Common myeloid progenitor, CD34-positive (primary cell): ENCODE measurements around the gene SHISAL2A. TPM values are rescaled to one million over a fixed set of nuclear protein-coding genes. Genes with fewer than 3 reads are reported as not detected.

Source experiments
- CTCF ChIA-PET: fragments of 350-600 bp; sonication (Branson Sonifier 250); formaldehyde crosslinking; loops from one replicate; lab custom pipeline; 2021; ENCODE audit warnings: antibody characterized with exemption; lab: Charles Lee
- POLR2A ChIA-PET: fragments of 350-600 bp; sonication (Branson Sonifier 250); formaldehyde crosslinking; loops from one replicate; lab custom pipeline; 2021; ENCODE audit warnings: antibody characterized with exemption; lab: Charles Lee
- DNase-seq, 3 donors: peaks; one replicate each; pipeline versions ENCODE4 v3.0.0 to v3.0.0-alpha.2; 2013
- H3K27ac ChIP-seq, 2 experiments: 1 replicate in 1 of 2; 2 replicates in 1 of 2; pipeline ENCODE4 v1.7.0; 2013; ENCODE audit warnings: inconsistent platforms in 2 of 2, low read length in 2 of 2, mild to moderate bottlenecking in 2 of 2, low read depth in 1 of 2, moderate library complexity in 1 of 2; ENCODE audit not compliant: severe bottlenecking in 2 of 2, insufficient read depth in 1 of 2, poor library complexity in 1 of 2
- H3K27me3 ChIP-seq, 5 experiments: replicated peaks in 2 of 5; 1 replicate in 3 of 5; 2 replicates in 2 of 5; pipeline versions ENCODE4 v1.6.1 to v1.7.0; 2013; ENCODE audit warnings: low read length in 4 of 5, mild to moderate bottlenecking in 2 of 5, moderate library complexity in 2 of 5, inconsistent platforms in 1 of 5; ENCODE audit not compliant: insufficient read depth in 5 of 5, control insufficient read depth in 4 of 5
- H3K36me3 ChIP-seq, 4 experiments: 1 replicate in 2 of 4; 2 replicates in 2 of 4; pipeline versions ENCODE4 v1.6.1 to v1.7.0; 2013; ENCODE audit warnings: low read length in 3 of 4, control low read depth in 1 of 4, mild to moderate bottlenecking in 1 of 4; ENCODE audit not compliant: control insufficient read depth in 4 of 4, insufficient read depth in 4 of 4
- H3K4me1 ChIP-seq, 4 experiments: 1 replicate in 3 of 4; 2 replicates in 1 of 4; pipeline versions ENCODE4 v1.6.1 to v1.7.1; 2013; ENCODE audit warnings: low read length in 3 of 4, mild to moderate bottlenecking in 3 of 4, control low read depth in 1 of 4, inconsistent platforms in 1 of 4, moderate library complexity in 1 of 4; ENCODE audit not compliant: control insufficient read depth in 4 of 4, insufficient read depth in 4 of 4; ENCODE audit errors: control extremely low read depth in 1 of 4
- H3K4me3 ChIP-seq, 7 experiments: 1 replicate in 4 of 7; 2 replicates in 3 of 7; pipeline versions ENCODE4 v1.5.1 to v1.7.0; 2013; ENCODE audit warnings: mild to moderate bottlenecking in 7 of 7, low read length in 6 of 7, moderate library complexity in 6 of 7, inconsistent platforms in 2 of 7, low read depth in 2 of 7, control low read depth in 1 of 7; ENCODE audit not compliant: insufficient read depth in 4 of 7, control insufficient read depth in 1 of 7; ENCODE audit errors: extremely low read depth in 1 of 7
- H3K9me3 ChIP-seq, 5 experiments: 1 replicate in 4 of 5; 2 replicates in 1 of 5; pipeline versions ENCODE4 v1.6.1 to v1.7.1; 2013; ENCODE audit warnings: low read length in 4 of 5, mild to moderate bottlenecking in 2 of 5, inconsistent platforms in 1 of 5, low read depth in 1 of 5, moderate library complexity in 1 of 5; ENCODE audit not compliant: control insufficient read depth in 4 of 5, insufficient read depth in 2 of 5; ENCODE audit errors: control extremely low read depth in 1 of 5
- WGBS: methylation state at CpG from one replicate; pipeline ENCODE4 v1.1.5; 2013; ENCODE audit not compliant: insufficient coverage; 5-methylcytosine and 5-hydroxymethylcytosine counted together
- polyA plus RNA-seq: library from polyadenylated mRNA; unstranded; fragments of 120-200 nt; gene quantifications from one replicate; pipeline ENCODE4 v1.2.1, GENCODE V29; 2013

SHISAL2A gene
- 0.29 TPM for polyA plus RNA-seq

DNA sequence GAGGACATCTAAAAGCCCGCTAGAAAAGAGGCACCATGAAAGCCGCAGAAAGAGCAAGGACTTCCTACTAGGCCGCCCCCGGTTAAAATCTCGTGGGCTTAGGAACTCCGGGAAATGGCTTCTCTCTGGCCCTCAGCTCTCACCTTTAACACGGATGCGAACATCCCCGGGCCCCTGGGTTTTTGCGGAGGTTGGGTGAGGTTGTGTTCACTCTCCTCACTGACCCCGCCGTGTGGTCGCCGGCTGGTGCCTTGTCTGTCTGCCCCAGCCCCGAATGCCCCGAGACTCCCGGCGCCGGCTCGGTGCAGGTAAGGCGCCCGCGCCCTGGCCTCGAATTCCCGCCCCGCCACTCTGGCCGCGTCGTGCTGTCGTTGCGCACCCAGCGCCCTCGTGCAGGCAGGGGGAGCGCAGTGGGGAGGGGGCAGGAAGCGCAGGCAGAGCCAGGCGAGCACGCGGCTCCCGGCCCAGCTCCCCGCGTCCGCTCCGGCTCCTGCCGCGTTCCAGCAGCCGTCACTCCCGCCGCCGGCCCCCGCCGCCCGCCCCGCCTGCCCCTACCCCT is at the start of gene SHISAL2A:
TSS of gene SHISAL2A (plus strand) at position 437 of the 559 bp plus-strand sequence. CDS start 326 bp downstream, outside the sequence.
- DNase-seq = peak in 2 of 3 donors; percentile 55 to 74
- WGBS = 6% methylated on average over 25 of the region's 53 CpGs
- Histone ChIP-seq H3K9me3 (peaks cover 0 to 9% (median 0%) of the 10 kb centered on the region in 5 experiments), H3K27me3 (peaks cover 0 to 38% (median 18%) of the 10 kb centered on the region in 5 experiments), H3K4me1 (peaks cover 2 to 25% (median 14%) of the 10 kb centered on the region in 4 experiments), H3K36me3 (no peaks in the 10 kb centered on the region), H3K27ac (no peak within 1 kb of the TSS), H3K4me3 (peak within 1 kb of the TSS; percentile 10 to 59 (median 45))
- ChIA-PET CTCF (interaction anchor here (0.7 to 2.2 kb wide), 3 partner anchors 25 to 46 kb away, joined by 3 to 5 read pairs (median 3); no protein-coding TSS in a partner anchor), POLR2A (no interaction called here)

DNA sequence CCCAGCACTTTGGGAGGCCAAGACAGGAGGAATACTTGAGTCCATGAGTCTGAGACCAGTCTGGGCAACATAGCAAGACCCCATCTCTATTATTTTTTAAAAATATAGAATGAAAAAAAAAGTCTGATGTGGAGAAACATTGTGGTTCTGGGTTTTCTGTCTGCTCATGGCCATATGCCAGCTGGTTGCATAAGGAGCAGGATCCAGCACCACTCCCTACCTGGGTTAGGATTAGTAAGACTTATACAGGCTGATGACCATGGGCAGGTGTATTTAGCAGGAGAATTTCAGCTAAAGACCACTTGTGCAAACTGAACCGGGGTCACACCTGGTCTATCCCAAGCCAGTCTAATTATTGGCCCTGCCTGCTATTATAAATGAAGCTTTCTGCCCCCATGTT is 47.5 kb upstream of the SHISAL2A start:
- no peak overlapping the region for H3K4me3 ChIP-seq
- no peaks in the 10 kb centered on the region for H3K9me3 ChIP-seq
- no peaks in the 10 kb centered on the region for H3K36me3 ChIP-seq
- no peaks in the 10 kb centered on the region for H3K27me3 ChIP-seq
- CTCF ChIA-PET = interaction anchor here (1.1 kb wide), 1 partner anchor 9 kb away, joined by 3 read pairs; no protein-coding TSS in a partner anchor
- no peak for DNase-seq
- POLR2A ChIA-PET = interaction anchor here (0.6 kb wide), 1 partner anchor 172 kb away, joined by 3 read pairs; no protein-coding TSS in a partner anchor
- WGBS = no CpG with 5 or more reads among the region's 1 CpG
- H3K4me1 ChIP-seq = peaks cover 0 to 13% (median 5%) of the 10 kb centered on the region in 4 experiments
- H3K27ac ChIP-seq = no peak overlapping the region

DNA sequence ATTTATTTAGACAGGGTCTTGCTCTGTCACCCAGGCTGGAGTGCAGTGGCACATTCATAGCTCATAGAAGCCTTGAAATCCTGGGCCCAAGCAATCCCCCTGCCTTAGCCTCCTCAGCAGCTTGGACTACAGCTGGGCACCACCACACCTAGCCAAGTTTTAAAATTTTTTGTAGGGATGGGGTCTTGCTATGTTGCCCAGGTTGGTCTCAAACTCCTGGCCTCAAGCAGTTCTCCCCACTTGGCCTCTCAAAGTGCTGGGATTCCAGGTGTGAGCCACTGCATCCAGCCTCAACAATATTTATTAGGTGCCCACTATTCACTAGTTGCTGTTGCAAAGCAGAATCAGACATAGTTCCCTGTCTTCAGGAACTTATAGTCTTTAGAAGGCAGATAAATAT is 44.9 kb upstream of the SHISAL2A start:
- CTCF ChIA-PET = interaction anchor here (1.0 kb wide), 1 partner anchor 18 kb away, joined by 3 read pairs; no protein-coding TSS in a partner anchor

DNA sequence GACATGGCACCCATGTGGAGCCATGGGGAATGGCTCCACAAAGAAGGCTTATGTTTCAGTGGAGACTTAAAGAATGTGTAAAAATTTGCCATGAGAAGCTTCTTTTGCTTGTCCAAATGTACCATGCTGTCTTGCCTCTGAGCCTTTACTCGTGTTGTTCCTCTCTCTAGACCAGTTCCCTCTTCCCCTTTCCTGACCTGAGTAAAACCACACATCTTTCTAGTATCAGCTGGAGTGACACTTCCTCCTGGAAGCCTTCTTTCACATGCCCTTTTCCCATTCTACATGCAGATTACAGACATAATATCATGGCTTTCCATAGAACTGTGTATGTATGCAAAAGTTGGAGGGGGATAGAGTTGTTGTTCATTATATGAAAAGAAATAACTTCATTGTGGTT is 44.4 kb upstream of the SHISAL2A start:
- peaks cover 0 to 10% (median 3%) of the 10 kb centered on the region in 4 experiments for H3K4me1 ChIP-seq
- H3K9me3 ChIP-seq = no peaks in the 10 kb centered on the region
- H3K4me3 ChIP-seq = no peak overlapping the region
- no peaks in the 10 kb centered on the region for H3K27me3 ChIP-seq
- WGBS = 7% methylated on average over 1 of the region's 1 CpG
- POLR2A ChIA-PET = no interaction called here
- peak in 1 of 3 donors; percentile 26 for DNase-seq
- CTCF ChIA-PET = interaction anchor here (1.0 kb wide), 1 partner anchor 18 kb away, joined by 3 read pairs; no protein-coding TSS in a partner anchor
- H3K36me3 ChIP-seq = no peaks in the 10 kb centered on the region
- no peak overlapping the region for H3K27ac ChIP-seq

More for the DNA sequence above, 44.9 kb upstream of the SHISAL2A start:
- no peaks in the 10 kb centered on the region for H3K9me3 ChIP-seq
- DNase-seq = no peak
- H3K4me3 ChIP-seq = no peak overlapping the region
- no peak overlapping the region for H3K27ac ChIP-seq
- POLR2A ChIA-PET = no interaction called here
- no peaks in the 10 kb centered on the region for H3K36me3 ChIP-seq
- peaks cover 0 to 10% (median 3%) of the 10 kb centered on the region in 4 experiments for H3K4me1 ChIP-seq
- H3K27me3 ChIP-seq = no peaks in the 10 kb centered on the region

DNA sequence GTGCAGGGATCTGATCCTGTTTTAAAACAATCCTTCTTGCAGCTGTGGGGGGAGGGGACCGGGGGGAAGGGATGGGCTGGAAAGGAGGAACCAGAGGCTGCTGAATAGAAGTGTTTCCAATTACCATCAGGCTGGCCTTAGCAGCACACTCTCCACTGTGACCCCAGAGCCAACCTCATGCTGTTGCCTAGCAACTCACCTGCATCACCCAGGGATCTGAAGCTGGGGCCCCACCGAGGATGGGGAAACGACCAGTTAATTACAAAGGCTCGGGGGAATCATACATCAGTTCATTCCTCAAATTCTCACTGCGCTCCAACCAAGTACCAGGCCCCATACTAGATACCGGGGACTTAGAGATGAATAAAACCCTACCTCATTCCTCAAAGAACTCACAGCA is 42.7 kb upstream of the SHISAL2A start:
- ChIA-PET CTCF (no interaction called here), POLR2A (no interaction called here)

DNA sequence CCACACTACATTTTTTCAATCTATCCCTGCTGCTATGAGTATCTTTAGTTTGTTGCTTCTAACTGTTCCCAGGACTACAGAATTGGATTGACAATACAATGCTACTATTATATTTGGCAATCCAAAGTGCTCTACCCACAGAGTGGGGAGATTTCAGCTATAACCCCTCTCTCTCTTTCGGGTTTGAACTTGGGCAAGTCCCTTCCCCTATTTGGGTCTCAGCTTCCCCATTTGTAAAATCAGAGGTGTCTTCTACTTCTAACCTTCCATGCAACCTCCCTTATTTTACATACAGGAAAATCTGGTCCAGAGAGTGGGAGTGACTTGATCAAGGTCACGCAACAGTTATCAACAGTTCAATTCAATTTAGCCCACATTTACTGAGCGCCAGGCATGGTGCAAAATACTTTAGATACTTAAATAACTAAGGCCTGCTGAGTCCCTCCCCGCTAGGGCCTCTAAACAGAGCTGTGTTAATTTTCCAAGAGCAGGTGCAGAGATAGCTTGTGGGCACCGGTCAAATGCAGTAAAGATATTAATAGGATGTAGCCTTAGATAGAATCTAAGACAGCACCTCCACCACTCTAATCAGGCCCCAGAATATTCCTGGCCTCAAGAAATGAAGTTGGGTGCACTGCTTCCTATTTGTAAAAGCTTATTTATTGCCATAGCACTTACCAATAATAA is 40.2 kb upstream of the SHISAL2A start:
- H3K36me3 ChIP-seq = no peaks in the 10 kb centered on the region
- ChIA-PET POLR2A (no interaction called here), CTCF (interaction anchor here (1.1 to 1.5 kb wide), 5 partner anchors 12 to 129 kb away, joined by 3 to 5 read pairs (median 3); no protein-coding TSS in a partner anchor)
- WGBS = 91% methylated on average over 3 of the region's 5 CpGs
- no peak overlapping the region for H3K27ac ChIP-seq
- peaks cover 0 to 10% (median 5%) of the 10 kb centered on the region in 4 experiments for H3K4me1 ChIP-seq
- no peaks in the 10 kb centered on the region for H3K9me3 ChIP-seq
- H3K27me3 ChIP-seq = no peaks in the 10 kb centered on the region
- H3K4me3 ChIP-seq = no peak overlapping the region
- no peak for DNase-seq

More for the DNA sequence above, 42.7 kb upstream of the SHISAL2A start:
- H3K27ac ChIP-seq = no peak overlapping the region
- H3K9me3 ChIP-seq = no peaks in the 10 kb centered on the region
- no peaks in the 10 kb centered on the region for H3K36me3 ChIP-seq
- no peak for DNase-seq
- peaks cover 0 to 10% (median 5%) of the 10 kb centered on the region in 4 experiments for H3K4me1 ChIP-seq
- H3K4me3 ChIP-seq = no peak overlapping the region
- H3K27me3 ChIP-seq = no peaks in the 10 kb centered on the region
- 94% methylated on average over 2 of the region's 6 CpGs for WGBS
